HuH-7 (cell line): ENCODE data around the gene HSBP1L1.
A peak's percentile ranks its signal among the peaks of the same experiment; 100 is the strongest.

Source experiments
- DNase-seq: peaks from one replicate; pipeline ENCODE4 v3.0.0; 2011; ENCODE audit warnings: low spot score

Gene HSBP1L1

DNA sequence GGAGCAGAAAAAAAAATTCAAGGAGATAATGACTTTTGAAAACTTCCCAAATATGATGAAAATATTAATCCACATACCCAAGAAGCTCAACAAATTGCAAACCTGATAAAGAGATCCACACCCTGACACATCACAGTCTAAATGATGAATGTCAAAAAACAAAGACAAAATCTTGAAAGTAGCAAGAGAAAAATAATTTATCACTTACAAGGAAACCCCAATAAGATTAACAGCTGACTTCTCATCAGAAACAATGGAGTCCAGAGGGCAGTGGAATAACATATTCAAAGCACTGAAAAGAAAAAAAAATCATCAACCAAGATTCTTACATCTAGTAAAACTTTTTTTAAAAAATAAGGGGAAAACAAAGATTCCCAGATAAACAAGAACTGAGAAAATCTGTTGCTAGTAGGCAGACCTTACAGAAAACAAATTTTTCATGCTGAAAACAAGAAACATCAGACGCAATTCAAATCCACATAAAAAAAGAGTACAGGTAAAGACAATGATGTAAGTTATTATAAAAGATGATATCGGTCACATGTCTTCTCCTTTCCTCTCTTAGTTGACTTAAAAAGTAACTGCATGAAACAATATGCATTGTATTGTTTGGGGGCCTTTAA lies 34.3 kb upstream of the HSBP1L1 start:
- DNase-seq, result no peak

DNA sequence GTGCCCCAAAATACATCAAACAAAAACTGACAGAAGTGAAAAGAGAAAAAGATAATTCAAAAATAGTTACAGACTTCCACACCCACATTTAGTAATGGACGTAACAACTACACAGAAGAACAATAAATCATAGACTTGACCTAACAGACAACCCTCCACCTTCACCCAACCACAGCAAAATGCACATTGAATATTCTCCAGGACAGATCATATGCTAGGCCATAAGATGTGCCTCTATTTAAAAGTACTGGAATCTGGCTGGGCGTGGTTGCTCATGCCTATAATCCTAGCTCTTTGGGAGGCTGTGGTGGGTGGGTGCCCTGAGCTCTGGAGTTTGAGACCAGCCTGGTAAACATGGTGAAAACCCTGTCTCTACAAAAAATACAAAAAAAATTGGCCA lies 33.0 kb upstream of the HSBP1L1 start:
- DNase-seq, result no peak

DNA sequence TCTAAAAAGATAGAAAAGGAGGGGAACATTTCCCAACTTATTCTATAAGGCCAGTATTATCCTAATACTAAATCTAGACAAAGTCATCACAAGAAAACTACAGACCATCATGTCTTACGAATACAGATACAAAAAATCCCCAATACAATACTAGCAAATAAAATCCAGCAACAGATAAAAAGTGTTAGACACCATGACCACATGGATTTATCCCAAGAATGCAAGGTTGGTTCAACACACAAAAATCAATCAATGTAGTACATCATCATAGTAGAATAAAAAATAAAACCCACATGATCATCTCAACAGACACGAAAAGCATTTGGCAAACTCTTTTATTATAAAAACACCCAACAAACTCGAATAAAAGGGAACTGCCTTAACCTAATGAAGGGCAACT lies 31.5 kb upstream of the HSBP1L1 start:
- DNase-seq, result no peak

DNA sequence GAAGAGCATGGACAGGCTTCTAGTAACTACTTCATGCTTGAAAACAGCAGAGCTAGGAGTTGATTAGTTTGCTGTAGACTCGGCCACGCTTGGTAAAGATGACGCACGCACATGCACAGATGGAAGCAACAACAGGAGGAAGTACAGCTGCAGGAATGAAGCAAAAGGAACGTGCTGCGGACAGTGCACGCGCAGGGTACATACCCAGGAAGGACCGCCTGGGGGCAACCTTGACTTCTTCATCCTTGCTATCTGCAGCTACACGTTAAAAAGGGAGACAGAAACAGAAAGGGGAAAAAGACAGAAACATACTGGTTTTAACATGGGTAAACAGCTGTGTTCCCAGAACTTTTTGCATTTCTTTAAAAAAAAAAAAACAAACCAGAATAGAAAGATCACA lies 30.7 kb upstream of the HSBP1L1 start:
- DNase-seq, result peak; percentile 55

DNA sequence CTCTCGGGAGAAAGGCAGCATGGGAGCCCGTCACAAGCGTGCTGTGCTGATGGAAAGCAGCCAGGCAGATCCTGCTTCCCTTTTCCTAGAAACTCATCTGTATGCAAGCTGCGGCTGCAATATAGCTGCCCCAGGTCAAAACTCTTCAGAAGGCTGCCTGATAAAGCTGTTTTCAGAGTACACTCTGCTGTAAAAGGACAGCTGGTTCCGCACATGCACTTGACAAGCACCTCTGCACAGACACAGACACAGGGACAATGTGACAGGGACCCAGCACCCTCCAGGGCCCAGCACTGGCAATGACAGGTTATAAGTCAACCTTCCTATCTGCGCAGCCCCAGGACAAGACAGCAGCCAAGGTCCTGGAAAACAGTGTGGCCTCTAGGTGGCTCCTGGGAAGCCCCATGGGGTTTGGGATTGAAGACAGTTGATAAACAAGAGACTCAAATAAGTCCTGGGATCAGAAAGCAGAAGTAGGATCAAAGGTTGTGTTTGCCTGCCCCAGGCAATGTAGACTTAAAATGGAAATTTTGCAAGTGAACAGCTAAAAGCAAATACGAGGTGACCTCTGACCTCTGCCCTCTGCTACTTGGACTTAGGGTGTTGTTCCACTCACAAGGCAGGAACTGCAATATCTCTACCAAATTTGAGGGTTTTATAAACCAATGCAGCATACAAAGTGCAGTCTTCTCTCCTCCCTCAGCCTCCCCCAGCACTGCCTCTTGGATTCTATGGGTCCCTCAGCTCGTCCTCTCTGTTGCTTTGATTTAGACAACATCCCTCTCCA lies 29.9 kb upstream of the HSBP1L1 start:
- DNase-seq, result peak; percentile 80

DNA sequence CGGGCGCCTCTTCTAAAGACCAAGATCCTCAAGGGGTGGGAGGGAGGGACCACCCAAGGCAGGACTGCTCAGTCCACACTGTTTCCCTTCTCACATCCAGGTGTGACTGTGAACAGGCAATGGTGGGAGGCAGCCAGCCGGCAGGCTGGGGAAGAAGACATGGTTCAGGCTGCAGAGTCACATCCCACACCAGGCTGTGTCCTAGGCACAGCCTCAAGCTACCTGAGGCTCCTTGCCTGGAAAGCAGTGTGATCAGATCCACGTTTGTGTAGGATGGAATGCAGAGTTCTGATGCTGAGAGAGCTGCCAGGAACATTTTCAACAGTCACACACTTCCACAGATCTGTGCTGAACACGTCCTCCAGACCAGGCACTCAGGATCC lies 29.4 kb upstream of the HSBP1L1 start:
- DNase-seq, result no peak

DNA sequence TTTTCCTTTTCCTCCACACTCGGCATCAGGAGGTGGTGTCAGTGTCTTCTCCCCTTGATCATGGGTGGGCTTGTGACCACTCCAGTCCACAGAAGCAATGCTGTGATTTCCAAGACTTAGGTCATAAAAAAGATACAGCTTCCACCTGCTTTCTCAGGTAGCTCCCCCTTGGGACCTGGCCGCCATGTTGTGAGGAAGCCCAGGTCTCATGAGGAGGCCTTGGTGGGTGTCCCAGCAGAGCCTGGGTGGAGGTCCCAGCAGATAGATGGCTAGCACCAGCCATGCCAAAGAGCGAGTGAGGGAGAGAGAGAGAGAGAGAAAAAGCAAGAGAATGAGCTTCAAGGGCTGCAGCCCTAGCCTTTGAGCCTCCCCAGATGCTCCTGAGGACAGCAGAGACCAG lies 28.9 kb upstream of the HSBP1L1 start:
- DNase-seq, result no peak

DNA sequence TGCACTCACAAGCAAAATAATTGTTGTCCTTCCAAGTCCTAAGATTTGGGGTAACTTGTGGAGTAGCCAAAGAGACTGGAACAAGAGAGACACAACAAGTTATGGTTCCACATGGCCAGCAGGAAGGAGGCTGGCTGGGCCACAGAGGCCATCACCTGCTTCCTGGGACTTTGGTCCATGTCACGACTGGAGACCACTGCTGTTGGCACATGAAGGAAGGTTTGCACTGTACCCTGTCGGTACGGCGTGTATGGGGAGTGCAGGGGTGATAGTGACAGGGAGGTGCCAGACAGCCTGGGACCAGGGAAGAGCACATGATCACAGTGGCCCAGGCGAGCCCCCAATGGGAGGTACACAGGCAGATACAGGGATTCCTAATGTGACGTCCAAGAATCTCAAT lies 28.5 kb upstream of the HSBP1L1 start:
- DNase-seq, result no peak

DNA sequence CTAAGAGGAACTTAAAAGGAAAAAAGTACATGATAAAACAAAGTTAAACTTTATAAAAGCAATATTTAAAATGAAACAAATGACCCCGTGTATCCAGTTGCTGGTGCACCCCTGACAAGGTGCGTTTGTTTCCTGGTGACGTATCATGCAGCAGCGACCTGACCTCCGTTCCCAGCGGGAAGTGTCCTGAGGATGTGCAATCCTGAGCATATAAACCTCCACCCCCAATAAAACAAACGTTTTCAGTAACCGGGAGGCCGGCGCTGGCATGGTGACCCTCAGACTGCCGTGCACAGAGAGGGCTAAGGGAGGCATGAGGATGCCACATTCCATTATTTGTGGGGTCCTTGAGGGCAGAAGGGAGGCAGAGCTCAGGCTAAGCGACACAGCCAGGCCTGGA lies 27.8 kb upstream of the HSBP1L1 start:
- no peak for DNase-seq

DNA sequence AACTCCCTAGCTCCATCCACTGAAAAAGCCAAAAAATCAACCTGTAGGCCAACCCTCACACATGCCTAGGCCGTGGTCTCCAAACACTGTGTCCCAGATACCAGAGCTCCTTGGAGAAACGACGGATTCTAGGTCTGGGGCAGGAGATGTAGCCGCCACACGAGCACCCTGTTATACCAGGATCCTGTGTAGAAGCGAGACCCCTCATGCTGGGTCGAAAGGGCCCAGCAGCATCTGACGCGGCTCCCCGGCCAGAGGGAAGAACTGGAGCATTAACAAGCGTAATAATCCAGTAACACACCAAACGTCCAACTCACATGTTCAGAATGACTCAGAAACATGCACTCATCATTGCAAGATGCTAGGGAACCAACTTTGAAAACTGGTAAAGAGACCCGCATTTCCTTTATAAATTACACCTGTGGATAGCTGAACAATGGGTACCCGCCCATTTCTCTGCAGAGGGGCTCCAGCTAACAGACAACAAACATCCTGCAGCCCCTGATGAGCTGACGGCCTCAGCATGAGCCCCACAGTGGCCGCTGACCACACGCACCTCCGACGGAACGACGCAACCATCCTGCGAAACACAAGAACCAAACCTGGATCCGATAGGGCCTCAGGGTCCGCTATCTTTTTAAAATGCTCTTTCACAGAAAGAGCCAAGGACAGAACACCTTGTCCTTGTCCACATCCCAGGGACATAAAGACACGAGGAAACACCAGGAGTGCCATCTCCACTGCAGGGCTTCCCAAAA lies 27.2 kb upstream of the HSBP1L1 start:
- no peak for DNase-seq

DNA sequence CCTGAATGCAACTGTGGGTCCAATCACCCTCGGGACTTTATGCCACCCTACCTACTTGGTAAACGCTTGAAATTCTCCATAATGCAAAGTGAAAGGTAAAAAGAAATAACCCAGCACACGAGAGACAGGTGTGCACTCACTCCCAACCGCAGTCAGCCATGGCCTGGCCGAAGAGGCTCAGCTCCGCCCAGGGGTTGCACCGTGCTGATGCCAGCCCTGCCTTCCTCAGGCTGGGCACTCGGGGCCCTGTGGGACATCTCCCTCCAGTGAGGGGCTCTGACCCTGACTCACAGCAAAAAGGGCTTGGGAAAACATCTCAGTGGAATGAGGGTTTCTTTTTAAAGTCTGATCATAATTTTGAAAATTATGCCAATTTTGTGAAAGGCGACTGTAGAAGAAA lies 26.2 kb upstream of the HSBP1L1 start:
- DNase-seq, result no peak

DNA sequence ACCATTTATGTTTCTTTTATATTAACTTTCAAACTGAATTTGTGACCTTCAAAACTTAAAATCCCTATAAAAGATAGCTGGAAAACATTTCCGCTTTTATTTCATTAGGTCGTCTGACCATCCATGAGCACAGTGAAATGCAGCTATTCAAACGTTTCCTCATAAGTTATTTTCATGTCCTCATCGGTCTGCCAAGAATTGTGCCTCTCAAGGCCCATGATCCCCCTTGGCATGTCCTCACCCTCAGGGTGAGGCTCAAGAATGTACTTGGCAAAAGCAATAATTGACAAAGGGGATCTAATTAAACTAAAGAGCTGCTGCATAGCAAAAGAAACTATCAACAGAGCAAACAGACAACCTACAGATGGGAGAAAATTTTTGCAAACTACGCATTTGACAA lies 25.3 kb upstream of the HSBP1L1 start:
- no peak for DNase-seq

DNA sequence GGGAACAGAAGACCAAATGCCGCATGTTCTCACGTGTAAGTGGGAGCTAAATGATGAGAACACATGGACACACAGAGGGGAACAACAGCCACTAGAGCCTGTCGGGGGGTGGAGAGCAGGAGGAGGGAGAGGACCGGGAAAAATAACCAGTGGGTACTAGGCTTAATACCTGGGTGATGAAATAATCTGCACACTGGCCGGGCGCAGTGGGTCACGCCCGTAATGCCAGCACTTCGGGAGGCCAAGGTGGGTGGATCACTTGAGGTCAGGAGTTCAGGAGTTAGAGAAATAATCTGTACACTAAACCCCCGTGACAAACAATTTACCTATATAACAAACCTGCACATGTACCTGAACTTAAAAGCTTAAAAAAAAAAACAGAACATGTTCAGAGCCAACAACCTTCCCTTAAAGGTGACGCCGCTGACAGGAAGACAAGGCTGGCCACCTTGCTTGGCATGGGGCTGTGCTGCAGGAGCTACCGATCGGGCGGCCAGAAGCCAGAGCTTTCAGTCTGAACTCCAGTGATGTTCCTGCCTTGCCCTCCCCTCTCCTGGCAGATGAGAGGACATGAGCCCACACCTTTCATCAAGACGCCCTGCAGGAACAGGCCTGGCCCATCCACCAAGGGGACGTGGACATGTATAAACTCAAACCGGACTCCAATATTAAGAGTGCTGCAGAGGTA lies 24.2 kb upstream of the HSBP1L1 start:
- no peak for DNase-seq

DNA sequence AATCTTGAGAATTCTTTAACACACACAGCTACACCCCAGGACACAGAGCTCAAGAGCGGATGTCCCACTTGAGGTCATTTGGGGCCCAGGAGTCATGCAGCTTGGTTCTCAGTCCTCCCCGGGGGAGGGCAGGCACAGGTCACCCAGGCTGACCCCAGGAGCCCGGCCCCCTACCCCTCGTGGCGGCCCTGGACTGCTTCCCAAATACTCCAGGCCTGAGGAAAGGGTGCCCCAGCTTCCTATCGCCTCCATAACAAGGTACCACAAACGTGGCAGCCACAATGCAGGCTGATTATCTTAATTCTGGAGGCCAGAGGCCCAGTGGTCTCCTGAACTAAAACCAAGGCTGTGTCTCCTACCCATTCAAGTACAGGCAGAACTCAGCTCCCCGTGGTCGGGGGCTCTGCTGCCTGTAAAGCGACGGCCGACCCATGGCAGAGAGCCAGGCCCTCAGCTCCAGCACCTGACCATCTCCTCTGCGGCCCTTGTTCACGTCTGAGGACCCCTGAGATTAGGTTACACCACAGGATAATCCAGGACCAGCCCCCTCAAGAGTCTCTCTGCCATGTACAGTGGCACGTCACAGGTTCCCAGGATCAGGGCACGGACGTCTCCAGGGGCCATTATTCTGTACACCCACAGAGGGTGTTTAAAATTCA lies 23.5 kb upstream of the HSBP1L1 start:
- DNase-seq, result no peak

DNA sequence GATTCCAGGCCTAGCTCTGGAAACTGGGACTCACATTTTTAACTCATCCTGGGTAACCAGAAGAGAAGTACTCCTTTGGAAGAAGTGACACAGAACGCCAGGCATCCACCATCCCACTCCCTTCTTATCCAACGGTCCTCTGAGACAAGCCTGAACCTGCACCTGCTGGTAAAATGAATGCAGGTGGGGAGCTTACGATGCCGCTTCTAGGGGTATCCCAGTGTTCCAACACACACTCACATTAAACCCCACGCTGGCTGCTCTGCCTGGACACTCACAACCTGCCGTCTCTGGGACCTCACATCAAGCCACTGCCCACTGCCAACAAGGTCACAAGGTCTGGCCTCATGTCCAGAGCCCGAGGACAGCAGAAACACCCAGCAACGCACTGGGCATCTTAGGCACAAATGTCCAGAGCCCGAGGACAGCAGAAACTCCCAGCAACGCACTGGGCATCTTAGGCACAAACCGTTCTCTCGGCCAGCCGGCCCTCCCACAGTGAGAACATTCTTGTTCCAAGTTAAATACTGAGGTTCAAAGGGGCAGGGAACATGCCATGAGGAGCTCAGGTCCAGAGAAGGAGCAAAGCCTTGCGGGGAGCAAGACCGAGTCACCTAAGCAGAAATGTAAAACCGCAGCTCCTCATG lies 22.8 kb upstream of the HSBP1L1 start:
- DNase-seq, result no peak

DNA sequence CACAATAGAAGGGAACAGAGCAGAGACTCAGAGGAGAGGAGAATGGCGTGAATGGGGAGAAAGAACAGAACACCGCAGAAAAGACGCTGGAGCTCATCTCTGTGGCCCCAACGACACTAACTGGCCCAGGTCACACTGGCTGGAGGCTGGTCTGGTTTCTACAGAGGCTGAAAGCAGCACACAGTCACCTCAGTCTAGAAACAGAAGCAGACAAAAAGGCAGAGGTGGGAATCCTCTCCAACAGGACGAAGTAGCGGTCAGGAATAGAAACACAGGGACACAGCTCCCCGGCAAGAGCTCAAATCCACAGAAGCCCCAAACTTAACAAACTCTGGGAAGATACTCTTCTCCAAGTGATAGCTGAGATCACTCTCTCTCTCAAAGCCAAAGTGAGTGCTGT lies 22.2 kb upstream of the HSBP1L1 start:
- no peak for DNase-seq

DNA sequence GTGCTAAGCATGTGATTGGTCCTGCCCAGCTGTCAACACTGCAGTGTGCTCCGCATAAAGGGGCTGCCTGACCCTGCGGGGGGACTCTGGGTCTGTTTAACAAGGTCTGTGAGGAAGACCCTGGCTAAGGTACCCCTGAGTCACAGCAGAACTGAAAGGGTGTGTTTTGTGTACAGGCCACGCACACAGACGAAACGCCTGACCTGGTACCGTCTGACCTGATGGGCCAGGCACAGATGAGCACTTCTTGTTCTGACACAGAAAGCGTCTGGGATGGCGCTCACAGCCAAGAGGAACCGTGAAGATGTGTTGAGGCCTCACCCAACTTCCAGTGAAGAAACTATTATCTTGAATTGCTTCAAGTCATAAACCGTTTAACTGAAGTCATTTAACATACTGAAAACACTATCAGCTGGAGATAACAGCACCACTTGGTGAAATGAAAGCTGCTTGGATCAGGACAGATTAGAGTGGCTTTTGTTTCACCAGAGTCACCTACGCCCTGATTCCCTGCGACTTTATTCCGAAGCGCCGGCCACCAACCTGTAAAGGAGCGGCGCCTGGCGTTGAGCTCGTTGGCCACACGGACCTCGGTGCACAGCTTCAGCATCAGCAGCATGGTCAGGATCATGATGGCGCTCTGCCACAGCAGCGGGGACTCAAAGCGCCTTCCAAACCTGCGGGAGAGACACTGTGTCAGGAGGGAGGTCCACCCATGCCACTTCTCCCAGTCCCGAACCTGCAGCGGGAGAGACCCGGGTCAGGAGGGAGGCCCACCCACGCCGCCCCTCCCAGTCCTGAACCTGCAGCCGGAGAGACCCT lies 21.4 kb upstream of the HSBP1L1 start:
- DNase-seq, result no peak

DNA sequence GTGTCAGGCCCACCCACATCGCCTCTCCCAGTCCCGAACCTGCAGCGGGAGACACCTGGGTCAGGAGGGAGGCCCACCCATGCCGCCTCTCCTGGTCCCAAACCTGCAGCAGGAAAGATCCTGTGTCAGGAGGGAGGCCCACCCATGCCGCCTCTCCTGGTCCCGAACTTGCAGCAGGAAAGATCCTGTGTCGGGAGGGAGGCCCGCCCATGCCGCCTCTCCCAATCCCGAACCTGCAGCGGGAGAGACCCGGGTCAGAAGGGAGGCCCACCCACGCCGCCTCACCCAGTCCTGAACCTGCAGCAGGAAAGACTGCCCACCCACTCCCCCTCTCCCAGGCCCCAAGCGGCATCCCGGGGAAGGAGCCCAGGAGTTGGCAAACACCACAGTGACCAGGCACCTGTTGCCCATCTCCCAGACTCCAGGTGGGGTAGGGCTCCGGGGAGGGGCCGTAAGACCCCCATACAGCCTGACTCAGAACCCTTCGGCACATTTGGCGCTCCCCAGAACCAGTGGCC lies 20.8 kb upstream of the HSBP1L1 start:
- DNase-seq, result no peak

DNA sequence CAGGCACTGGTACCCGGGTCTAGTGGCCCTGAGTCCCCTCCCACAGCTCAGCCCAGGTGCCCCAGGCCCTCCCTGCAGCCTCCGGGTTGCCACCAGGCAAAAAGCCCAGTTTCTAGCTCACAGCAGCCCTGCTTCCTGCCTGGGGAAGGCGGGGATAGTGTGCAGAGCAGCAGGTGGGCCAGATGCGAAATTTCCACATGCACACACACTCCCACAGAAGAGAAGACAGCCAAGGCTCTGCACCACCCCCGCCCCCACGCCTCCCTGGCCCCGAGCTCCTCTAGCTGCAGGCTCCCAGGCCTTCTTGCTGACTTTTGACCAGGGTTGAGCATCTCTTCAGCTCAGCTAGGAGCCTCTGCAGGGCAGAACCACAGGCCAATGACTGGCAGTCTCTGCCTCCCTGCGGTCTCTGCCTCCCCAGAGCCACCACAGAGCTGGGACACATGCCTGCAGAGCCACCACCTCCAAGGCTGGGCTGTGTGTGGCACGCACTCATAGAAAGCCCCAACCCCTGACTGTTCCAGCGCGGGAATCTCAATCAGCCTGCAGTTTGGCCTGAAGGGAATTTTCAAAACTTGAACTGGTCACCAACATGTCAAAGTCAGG lies 20.2 kb upstream of the HSBP1L1 start:
- no peak for DNase-seq

DNA sequence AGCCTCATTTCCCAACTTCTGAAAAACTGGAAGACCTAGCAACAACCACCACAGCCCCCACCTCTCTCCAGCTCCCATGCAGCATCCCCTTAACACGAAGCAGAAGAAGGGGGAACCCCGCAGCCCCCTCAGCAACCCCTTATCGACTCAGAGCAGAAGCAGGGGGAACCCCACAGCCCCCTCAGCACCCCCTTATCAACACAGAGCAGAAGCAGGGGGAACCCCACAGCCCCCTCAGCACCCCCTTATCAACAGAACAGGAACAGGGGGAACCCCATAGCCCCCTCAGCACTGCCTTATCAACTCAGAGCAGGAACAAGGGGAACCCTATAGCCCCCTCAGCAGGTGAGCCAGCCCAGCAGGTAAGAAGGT lies 19.7 kb upstream of the HSBP1L1 start:
- no peak for DNase-seq
